GM21360 (cell line): Measurements from ENCODE around the gene PTX4.
"Not testable (repeated sequence)": the region's sequence is repeated elsewhere in the genome, so short reads cannot be mapped to it uniquely, and the experiment has no call there.

Source experiments
- ATAC-seq: cut with Tn5 transposase; IDR thresholded peaks from one replicate; pipeline ENCODE4 v1.9.1; 2021; ENCODE audit warnings: mild to moderate bottlenecking, moderate library complexity; ENCODE audit not compliant: unreplicated experiment

The PTX4 gene

DNA sequence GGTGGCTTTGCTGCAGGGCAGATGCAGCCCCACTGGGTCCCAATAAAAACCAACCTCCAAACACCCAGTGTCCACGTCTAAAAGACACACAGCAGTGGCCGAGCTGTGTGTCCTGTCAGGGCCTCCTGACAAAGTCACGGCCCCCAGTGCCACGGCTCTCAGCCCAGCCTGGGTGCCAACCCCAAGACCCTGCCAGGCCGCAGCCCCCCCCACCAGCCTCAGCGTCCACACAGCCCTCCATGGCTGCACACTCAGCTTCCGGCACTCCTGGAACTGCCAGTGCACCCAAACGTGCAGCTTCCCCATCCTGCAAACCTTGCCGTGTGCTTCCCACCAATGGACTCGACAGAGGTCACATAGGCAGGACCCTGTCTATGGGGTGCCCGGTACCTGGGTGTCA is 40.8 kb downstream of the PTX4 start:
- ATAC-seq: no peak

DNA sequence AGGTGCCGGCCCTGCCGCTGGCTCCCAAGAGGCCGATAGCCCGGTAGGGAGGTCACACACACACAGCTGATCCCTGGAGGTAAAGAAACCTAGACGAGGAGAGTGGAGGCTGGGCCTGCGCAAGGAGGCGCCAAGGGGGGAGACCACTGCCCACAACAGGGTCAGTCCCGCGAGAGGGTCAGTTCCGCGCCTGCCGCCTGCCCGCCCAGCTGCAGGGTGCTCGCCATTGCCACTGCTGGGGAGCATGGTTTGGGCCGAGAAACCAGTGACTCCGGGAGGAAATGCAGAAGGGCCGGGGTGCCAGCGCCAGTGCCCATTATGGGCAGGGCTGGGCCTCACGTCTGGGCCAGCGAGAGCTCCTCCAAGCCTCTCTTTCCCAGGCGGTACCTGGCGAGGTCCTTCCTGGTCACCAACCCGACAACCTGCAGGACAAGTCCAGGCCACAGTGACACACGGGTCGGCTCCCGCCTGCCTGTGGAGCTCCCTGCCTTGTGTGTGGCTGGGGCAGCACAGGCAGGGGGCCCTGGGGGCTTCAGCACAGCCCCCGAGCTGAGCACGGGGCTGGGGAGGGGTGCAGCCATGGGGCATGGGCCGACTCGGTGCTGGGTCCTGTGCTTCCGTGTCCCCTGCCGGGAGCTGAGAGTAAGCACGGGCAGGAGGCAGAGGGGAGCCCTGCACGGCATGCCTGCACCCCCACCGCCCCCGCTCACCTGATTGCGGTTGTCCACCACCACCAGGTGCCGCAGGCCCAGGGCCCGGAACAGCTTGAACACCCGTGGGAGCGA is 42.3 kb downstream of the PTX4 start:
- no peak for ATAC-seq

DNA sequence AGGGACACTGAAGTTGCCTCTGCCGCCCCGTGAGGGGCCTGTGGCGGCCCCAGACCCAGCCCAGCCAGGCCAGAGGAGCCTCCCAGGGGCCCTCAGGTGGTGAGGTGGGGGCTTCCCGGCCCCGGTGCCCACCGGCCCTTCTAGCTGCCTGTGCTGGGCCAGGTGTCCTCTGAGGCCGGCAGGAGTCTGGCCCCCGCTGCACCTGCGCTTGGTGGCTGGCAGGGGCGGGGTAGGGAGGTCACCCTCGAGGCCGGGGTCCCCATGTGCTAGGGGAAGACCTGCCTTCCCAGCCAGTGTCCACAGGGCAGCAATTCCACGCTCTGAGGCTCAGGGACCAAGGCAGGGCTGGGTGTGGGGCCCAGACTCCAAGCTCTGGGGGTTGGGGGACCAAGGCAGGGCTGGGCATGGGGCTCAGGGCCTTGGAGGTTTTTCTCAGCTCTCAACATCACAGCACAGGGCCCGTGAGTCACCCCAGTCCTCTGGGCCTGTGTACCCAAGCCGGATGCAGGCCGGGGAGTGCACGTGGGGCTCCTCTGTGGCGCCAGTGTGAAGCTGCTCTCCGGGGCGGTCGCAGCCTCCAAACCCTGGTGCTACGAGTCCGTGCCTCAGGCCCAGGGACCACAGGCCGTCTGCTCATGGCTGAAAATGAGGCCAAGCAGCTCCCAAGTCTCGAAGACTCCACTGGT is 43.1 kb downstream of the PTX4 start:
- no peak for ATAC-seq

DNA sequence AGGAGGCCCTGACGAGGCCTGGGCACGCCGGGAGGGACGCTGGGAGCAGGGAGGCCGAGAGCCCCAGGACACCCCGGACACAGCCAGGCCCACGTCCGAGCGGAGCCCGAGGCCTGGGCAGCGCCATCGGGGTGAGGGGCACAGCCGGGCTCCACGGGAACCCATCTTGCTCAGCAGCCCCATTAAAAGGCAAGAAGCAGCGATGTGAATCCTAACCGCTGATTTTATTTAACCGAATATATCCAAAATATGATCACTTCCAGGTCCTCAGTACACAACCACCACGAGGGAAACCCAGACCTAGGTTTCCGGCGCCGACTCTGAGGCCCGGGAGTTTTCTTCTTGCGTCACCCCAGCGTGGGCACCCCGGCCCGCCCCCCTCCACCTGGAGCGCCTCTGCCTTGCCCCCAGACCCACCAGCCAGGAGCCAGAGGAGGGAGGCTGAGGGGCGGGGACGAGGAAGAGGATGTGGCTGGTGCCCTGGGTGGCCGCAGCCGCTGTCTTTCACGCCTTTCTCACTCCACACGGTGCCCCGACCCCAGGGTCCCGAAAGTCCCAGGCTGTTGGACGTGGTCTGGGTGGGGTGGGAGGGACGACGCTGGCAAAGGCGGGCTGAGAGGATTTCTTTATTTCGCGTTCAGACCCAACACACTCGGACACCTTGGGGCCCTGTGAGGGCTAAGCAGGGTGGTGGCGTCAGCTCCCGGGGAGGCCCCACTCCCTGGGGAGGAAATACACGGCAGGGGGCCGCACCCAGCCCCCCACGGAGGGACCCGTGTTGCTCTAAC is 43.8 kb downstream of the PTX4 start:
- no peak for ATAC-seq

- ATAC-seq: no peak
Observed at GRCh38 chr16:1443980-1444729, 44.6 kb downstream of the PTX4 start, which contains the start of gene CCDC154. TSS of gene CCDC154 (minus strand) at chr16:1444556. CDS start at chr16:1444322, 234 bp downstream.

GRCh38 chr16:1443403-1443973 is 45.3 kb downstream of the PTX4 start:
- ATAC-seq: no peak

- no peak for ATAC-seq
Observed at GRCh38 chr16:1442697-1443096, 46.0 kb downstream of the PTX4 start.

DNA sequence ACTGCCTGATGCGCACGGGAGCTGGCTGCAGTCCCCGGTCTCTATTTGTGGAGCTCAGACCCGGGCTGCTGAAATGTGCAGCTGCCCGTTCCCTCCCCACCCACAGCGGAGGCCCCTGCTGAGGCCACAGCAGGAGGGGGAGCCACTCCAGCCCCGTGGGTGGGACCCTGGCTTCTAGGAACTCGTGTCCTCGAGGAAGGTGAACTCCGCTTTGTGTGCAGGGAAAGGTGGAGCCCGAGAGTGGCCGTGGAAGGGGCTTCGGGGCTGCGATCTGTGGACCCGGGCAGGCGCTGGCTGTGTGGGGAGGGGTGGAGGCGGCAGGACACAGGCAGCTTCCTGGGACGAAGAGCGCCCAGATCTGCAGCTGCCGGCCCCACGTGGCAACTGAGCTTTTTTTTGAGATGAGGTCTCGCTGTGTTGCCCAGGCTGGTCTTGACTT is 47.3 kb downstream of the PTX4 start:
- ATAC-seq: no peak

DNA sequence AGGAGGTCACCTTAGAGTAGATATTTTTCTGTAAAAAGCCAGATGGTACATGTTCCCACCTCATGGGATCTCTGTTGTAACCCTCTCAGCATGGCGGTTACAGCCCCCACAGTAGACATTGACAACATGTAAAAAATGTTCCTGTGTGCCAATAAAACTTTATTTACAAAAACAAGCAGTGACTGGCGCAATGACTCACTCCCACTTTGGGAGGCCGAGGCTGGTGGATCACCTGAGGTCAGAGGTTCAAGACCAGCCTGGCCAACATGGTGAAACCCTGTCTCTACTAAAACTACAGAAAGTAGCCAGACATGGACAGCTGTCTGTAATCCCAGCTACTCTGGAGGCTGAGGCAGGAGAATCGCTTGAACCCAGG is 49.1 kb downstream of the PTX4 start:
- not testable (repeated sequence) for ATAC-seq

- no peak for ATAC-seq
Observed at GRCh38 chr16:1439058-1439698, 49.6 kb downstream of the PTX4 start.

- ATAC-seq: no peak
Observed at GRCh38 chr16:1438229-1439057, 50.3 kb downstream of the PTX4 start.

- no peak for ATAC-seq
Observed at GRCh38 chr16:1437606-1438005, 51.1 kb downstream of the PTX4 start.

DNA sequence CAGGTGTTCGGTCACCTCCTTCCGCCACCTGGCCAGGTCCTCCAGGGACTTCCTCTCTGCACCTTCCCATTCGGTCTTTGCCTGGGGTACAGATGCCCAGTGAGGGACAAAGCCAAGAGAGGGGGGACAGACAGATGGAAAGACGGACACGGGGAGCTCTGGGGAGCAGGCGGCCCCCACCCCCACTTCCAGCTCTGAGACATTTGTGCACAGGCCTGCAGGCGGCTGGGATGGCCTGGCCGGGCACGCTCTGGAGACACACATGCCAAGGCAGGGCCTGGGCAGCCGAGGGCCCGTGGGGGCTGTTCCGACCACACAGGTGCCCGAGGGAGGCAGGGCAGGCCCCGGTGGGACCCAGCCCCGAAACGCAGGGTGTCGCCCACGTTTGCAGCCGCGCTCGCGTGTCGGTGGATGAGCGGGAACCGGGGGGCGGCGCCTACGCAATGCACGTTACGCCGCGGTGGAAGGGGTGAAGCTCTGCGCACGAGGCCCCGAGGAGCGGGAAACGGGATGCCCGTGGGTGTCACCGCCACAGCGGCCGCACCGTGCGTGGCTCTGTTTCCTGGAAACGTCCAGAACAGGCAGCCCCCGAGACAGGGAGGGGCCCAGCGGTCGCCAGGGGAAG is 51.9 kb downstream of the PTX4 start:
- no peak for ATAC-seq

- ATAC-seq: no peak
Observed at GRCh38 chr16:1435921-1436697, 52.6 kb downstream of the PTX4 start.
